ENCODE measurements around the gene ALPK3. TPM values are rescaled to one million over a fixed set of nuclear protein-coding genes. Genes with fewer than 3 reads are reported as not detected.
A peak's percentile ranks its signal among the peaks of the same experiment; 100 is the strongest.
"Not testable (repeated sequence)": the region's sequence is repeated elsewhere in the genome, so short reads cannot be mapped to it uniquely, and the experiment has no call there.

The ALPK3 gene
- total and polyA plus RNA-seq, 9 of the 15 experiments (the other 6 are each of a cell fraction or from before 2014, with no cell fraction given) = 0.04 to 1.0 (median 0.07) TPM; not detected in 2

DNA sequence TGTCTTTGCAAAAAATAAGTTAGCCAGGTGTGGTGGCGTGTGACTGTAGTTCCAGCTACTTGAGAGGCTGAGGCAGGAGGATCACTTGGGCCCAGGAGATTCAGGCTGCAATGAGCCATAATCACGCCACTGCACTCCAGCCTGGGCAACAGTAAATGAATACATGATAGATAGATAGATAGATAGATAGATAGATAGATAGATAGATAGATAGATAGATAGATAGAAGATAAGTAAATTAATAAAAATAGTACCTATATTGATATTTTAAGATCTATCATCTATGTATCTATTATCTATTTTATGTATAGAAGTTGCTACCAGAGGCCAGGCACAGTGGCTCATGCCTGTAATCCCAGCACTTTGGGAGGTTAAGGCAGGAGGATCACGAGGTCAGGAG, 60.5 kb downstream of the ALPK3 start:
- FAIRE-seq; H3K4me2 ChIP-seq (ENCODE audit: insufficient read depth, low read length): not testable (repeated sequence)
- POLR2A ChIA-PET = interaction anchor here (1.2 kb wide), 1 partner anchor 12 kb away, joined by 5 read pairs; no protein-coding TSS in a partner anchor

DNA sequence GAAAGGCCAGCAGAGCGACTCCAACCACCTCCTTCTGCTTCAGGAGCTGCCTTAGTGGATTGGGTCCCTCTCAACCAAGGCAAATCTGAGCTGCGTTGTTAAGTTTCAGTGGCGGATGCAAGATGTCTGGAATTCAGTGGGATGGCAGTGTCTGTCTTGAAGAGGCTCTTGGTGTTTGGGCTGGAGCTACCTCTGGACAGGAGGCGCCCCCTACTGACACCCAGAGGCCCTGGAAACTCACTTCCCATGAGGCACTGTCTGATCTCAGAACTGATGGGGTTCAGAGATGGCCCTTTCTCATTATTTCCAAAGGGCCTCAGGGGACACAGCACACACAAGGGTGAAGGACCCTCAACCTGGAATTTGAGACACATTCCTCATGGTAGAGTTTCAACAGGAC, 61.3 kb downstream of the ALPK3 start:
- ChIA-PET POLR2A (interaction anchor here (0.6 to 1.2 kb wide), 4 partner anchors 10 to 39 kb away, joined by 3 to 5 read pairs (median 3); no protein-coding TSS in a partner anchor), CTCF (ENCODE audit: low intra/inter-chr PET ratio) (interaction anchor here (0.7 to 1.0 kb wide), 2 partner anchors 50 to 280 kb away, joined by 3 to 4 read pairs; no protein-coding TSS in a partner anchor)
- H2AFZ ChIP-seq (ENCODE audit: low read depth, low read length) = peak overlapping the region; percentile 82
- H3K36me3 ChIP-seq (ENCODE audit: control insufficient read depth, insufficient read depth, low read length) = no peaks in the 10 kb centered on the region
- peaks cover 0 to 20% of the 10 kb centered on the region in 2 experiments; a peak in 2 of 5 replicates for H3K27me3 ChIP-seq (ENCODE audit: control insufficient read depth in 2 of 2, insufficient read depth in 2 of 2, low read length in 2 of 2)
- in situ Hi-C loops (cut with MboI) = loop anchor here (25.0 kb wide), 1 partner anchor 291 kb away; no protein-coding TSS in a partner anchor
- ATAC-seq (peak; percentile 97), FAIRE-seq (peak; percentile 74), DNase-seq (ENCODE audit: extremely low read depth in 1 of 4, low spot score in 3 of 4) (peak; percentile 59 to 80 (median 70))
- BruUV-seq (replicated peaks) = no TSS peak
- H3K4me1 ChIP-seq (replicated peaks in 1 of 2; ENCODE audit: control insufficient read depth in 2 of 2, insufficient read depth in 2 of 2, low read length in 2 of 2) = no peaks in the 10 kb centered on the region; a peak in 2 of 5 replicates
- no peaks in the 10 kb centered on the region for H3K9me3 ChIP-seq (replicated peaks; ENCODE audit: control insufficient read depth, insufficient read depth, low read depth, low read length)
- intact Hi-C loops (cut with micrococcal nuclease) = loop anchor here (1.0 to 5.0 kb wide), 5 partner anchors 34 to 290 kb away; no protein-coding TSS in a partner anchor
- no peak overlapping the region for H3K27ac ChIP-seq (ENCODE audit: extremely low read depth, low read depth, low read length)
- H3K79me2 ChIP-seq (ENCODE audit: control insufficient read depth, insufficient read depth, low read length) = no peaks in the 10 kb centered on the region
- WGBS (ENCODE audit: insufficient coverage, low coverage, missing lambda C conversion rate) = 10% methylated on average over 4 of the region's 4 CpGs
- H3K9ac ChIP-seq (ENCODE audit: insufficient read depth in 1 of 2, low read depth in 2 of 2, low read length in 2 of 2) = no peak overlapping the region; a peak in 1 of 4 replicates
- H3K4me2 ChIP-seq (ENCODE audit: insufficient read depth, low read length) = peak overlapping the region; percentile 40
- no peak overlapping the region for H3K4me3 ChIP-seq
- no peaks in the 10 kb centered on the region for H3K9me1 ChIP-seq (ENCODE audit: control insufficient read depth, insufficient read depth, low read length)
- H4K20me1 ChIP-seq (replicated peaks; ENCODE audit: control insufficient read depth, insufficient read depth, low read length) = no peaks in the 10 kb centered on the region
- TF ChIP-seq RB1 (IDR thresholded peaks at IDR 0.05; ENCODE audit: low read depth) (peak; percentile 60; the same call in 1 of the 2 replicates), MYC (IDR thresholded peaks at IDR 0.05; ENCODE audit: low read depth, low read length) (peak; percentile 48), MYC (CRISPR knock-in tag; IDR thresholded peaks at IDR 0.05; ENCODE audit: borderline replicate concordance, low read depth) (no peak), MTA2 (IDR thresholded peaks at IDR 0.05; ENCODE audit: low read depth) (no peak), RHOXF2B (CRISPR knock-in tag; conservative IDR thresholded peaks at IDR 0.05) (no peak), CTCFL (IDR thresholded peaks at IDR 0.05; ENCODE audit: borderline replicate concordance, insufficient read depth, low read depth, low read length, poor library complexity, severe bottlenecking) (peak; percentile 74)

More for the DNA sequence above, 60.5 kb downstream of the ALPK3 start:
- peak; percentile 98 for TF ChIP-seq DACH1 (IDR thresholded peaks at IDR 0.05; ENCODE audit: partially characterized antibody)
- H4K20me1 ChIP-seq (replicated peaks; ENCODE audit: control insufficient read depth, insufficient read depth, low read length); H3K79me2 ChIP-seq (ENCODE audit: control insufficient read depth, insufficient read depth, low read length); ATAC-seq; H3K9me3 ChIP-seq (replicated peaks; ENCODE audit: control insufficient read depth, insufficient read depth, low read depth, low read length); H3K9me1 ChIP-seq (ENCODE audit: control insufficient read depth, insufficient read depth, low read length); CTCF ChIA-PET (ENCODE audit: low intra/inter-chr PET ratio); H3K9ac ChIP-seq (ENCODE audit: insufficient read depth in 1 of 2, low read depth in 2 of 2, low read length in 2 of 2); BruUV-seq (replicated peaks); H3K4me3 ChIP-seq; H3K4me1 ChIP-seq (replicated peaks in 1 of 2; ENCODE audit: control insufficient read depth in 2 of 2, insufficient read depth in 2 of 2, low read length in 2 of 2); H3K36me3 ChIP-seq (ENCODE audit: control insufficient read depth, insufficient read depth, low read length); H3K27ac ChIP-seq (ENCODE audit: extremely low read depth, low read depth, low read length); DNase-seq (ENCODE audit: extremely low read depth in 1 of 4, low spot score in 3 of 4); H2AFZ ChIP-seq (ENCODE audit: low read depth, low read length): not testable (repeated sequence)
- 20% methylated on average over 3 of the region's 3 CpGs for WGBS (ENCODE audit: insufficient coverage, low coverage, missing lambda C conversion rate)
- peaks cover 5 to 20% of the 10 kb centered on the region in 2 experiments; a peak in 3 of 5 replicates for H3K27me3 ChIP-seq (ENCODE audit: control insufficient read depth in 2 of 2, insufficient read depth in 2 of 2, low read length in 2 of 2)
- in situ Hi-C loops (cut with MboI) = loop anchor here (25.0 kb wide), 1 partner anchor 290 kb away; no protein-coding TSS in a partner anchor
- intact Hi-C loops (cut with micrococcal nuclease) = loop anchor here (1.0 to 5.0 kb wide), 5 partner anchors 33 to 289 kb away; no protein-coding TSS in a partner anchor

All from K562 (cell line).